HEK293T (cell line): ENCODE results near the gene KRTAP5-1.

Source experiments
- CTCF ChIA-PET: fragments of 350-600 bp; formaldehyde crosslinking; extraction: SDS; loops from one replicate; lab custom pipeline; 2021; ENCODE audit warnings: antibody characterized with exemption, inconsistent platforms; lab: Yijun Ruan, JAX
- POLR2A ChIA-PET: fragments of 350-600 bp; formaldehyde crosslinking; extraction: SDS; loops from one replicate; lab custom pipeline; 2020; ENCODE audit warnings: antibody characterized with exemption, inconsistent platforms; lab: Yijun Ruan, JAX
- DNase-seq: peaks from one replicate; pipeline ENCODE4 v3.0.0; 2012; ENCODE audit warnings: mixed read lengths; ENCODE audit errors: extremely low spot score
- ARNT ChIP-seq: fragments of 450-650 bp; IDR thresholded peaks from 2 replicates; pipeline ENCODE4 v1.6.1; 2017; ENCODE audit warnings: mild to moderate bottlenecking
- BHLHE40 ChIP-seq: fragments of 450-650 bp; IDR thresholded peaks from 2 replicates; pipeline ENCODE4 v1.6.1; 2016; ENCODE audit warnings: mild to moderate bottlenecking, moderate library complexity, borderline replicate concordance
- CTBP1 ChIP-seq: fragments of 450-650 bp; IDR thresholded peaks from 2 replicates; pipeline ENCODE4 v1.6.1; 2016; ENCODE audit warnings: borderline replicate concordance
- ELF4 ChIP-seq: fragments of 450-650 bp; IDR thresholded peaks from 2 replicates; pipeline ENCODE4 v1.6.1; 2017; ENCODE audit warnings: antibody characterized with exemption
- FOXA1 ChIP-seq: fragments of 450-650 bp; IDR thresholded peaks from 2 replicates; pipeline ENCODE4 v1.6.1; 2016; ENCODE audit warnings: mild to moderate bottlenecking
- FOXK2 ChIP-seq: fragments of 450-650 bp; IDR thresholded peaks from 2 replicates; pipeline ENCODE4 v1.6.1; 2016; ENCODE audit warnings: mild to moderate bottlenecking
- FOXM1 ChIP-seq: fragments of 450-650 bp; IDR thresholded peaks from 2 replicates; pipeline ENCODE4 v1.6.1; 2017; ENCODE audit warnings: mild to moderate bottlenecking, borderline replicate concordance
- HDGF ChIP-seq: fragments of 450-650 bp; IDR thresholded peaks from 2 replicates; pipeline ENCODE4 v1.6.1; 2017; ENCODE audit warnings: antibody characterized with exemption, borderline replicate concordance
- L3MBTL2 ChIP-seq: fragments of 450-650 bp; conservative IDR thresholded peaks from 2 replicates; pipeline ENCODE4 v1.6.1; 2016; ENCODE audit warnings: mild to moderate bottlenecking
- LEF1 ChIP-seq: fragments of 450-650 bp; IDR thresholded peaks from 2 replicates; pipeline ENCODE4 v1.6.1; 2017; ENCODE audit warnings: mild to moderate bottlenecking, borderline replicate concordance
- NFRKB ChIP-seq: fragments of 450-650 bp; IDR thresholded peaks from 2 replicates; pipeline ENCODE4 v1.6.1; 2016; ENCODE audit warnings: mild to moderate bottlenecking, moderate library complexity
- SP1 ChIP-seq: fragments of 450-650 bp; IDR thresholded peaks from 2 replicates; pipeline ENCODE4 v1.6.1; 2017
- SUZ12 ChIP-seq: fragments of 450-650 bp; IDR thresholded peaks from 2 replicates; pipeline ENCODE4 v1.6.1; 2016; ENCODE audit warnings: mild to moderate bottlenecking
- TARDBP ChIP-seq: fragments of 450-650 bp; IDR thresholded peaks from 2 replicates; pipeline ENCODE4 v1.6.1; 2016
- ZNF384 ChIP-seq: fragments of 450-650 bp; IDR thresholded peaks from 2 replicates; pipeline ENCODE4 v1.6.1; 2016
- TF ChIP-seq, protein P1 (sequence below): fragments of 450-650 bp; IDR thresholded peaks from 2 replicates; pipeline ENCODE4 v1.6.1; 2016

KRTAP5-1 gene

GRCh38 chr11:1559111-1559951 lies 25.8 kb downstream of the KRTAP5-1 start:
- no peak for DNase-seq
- CTCF ChIA-PET, result interaction anchor here (1.0 kb wide), 1 partner anchor 12 kb away, joined by 3 read pairs; no protein-coding TSS in a partner anchor
- TF ChIP-seq FOXA1 (no peak), LEF1 (no peak)
- POLR2A ChIA-PET, result no interaction called here

- ChIA-PET CTCF (no interaction called here), POLR2A (no interaction called here)
- TF ChIP-seq FOXA1 (no peak), SUZ12 (no peak), FOXK2 (no peak), HDGF (no peak), TARDBP (no peak), ZNF384 (no peak), BHLHE40 (no peak), LEF1 (no peak), L3MBTL2 (no peak), SP1 (no peak), CTBP1 (no peak), FOXM1 (no peak), ARNT (no peak), NFRKB (no peak), ELF4 (no peak)
- TF ChIP-seq, protein P1, sequence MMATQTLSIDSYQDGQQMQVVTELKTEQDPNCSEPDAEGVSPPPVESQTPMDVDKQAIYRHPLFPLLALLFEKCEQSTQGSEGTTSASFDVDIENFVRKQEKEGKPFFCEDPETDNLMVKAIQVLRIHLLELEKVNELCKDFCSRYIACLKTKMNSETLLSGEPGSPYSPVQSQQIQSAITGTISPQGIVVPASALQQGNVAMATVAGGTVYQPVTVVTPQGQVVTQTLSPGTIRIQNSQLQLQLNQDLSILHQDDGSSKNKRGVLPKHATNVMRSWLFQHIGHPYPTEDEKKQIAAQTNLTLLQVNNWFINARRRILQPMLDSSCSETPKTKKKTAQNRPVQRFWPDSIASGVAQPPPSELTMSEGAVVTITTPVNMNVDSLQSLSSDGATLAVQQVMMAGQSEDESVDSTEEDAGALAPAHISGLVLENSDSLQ, result no peak
- DNase-seq, result no peak
These were observed 26.3 kb downstream of the KRTAP5-1 start for GRCh38 chr11:1558775-1559110.

GRCh38 chr11:1557904-1558774 lies 26.9 kb downstream of the KRTAP5-1 start:
- no peak for DNase-seq
- CTCF ChIA-PET, result no interaction called here
- TF ChIP-seq BHLHE40, result no peak
- no peak for TF ChIP-seq ELF4
- no peak for TF ChIP-seq FOXK2
- TF ChIP-seq ARNT, result no peak
- TF ChIP-seq FOXM1, result no peak
- no peak for TF ChIP-seq FOXA1
- no peak for TF ChIP-seq CTBP1
- no peak for TF ChIP-seq L3MBTL2
- no peak for TF ChIP-seq SP1
- no peak for TF ChIP-seq SUZ12
- POLR2A ChIA-PET, result no interaction called here

GRCh38 chr11:1557051-1557884 lies 27.8 kb downstream of the KRTAP5-1 start:
- POLR2A ChIA-PET, result no interaction called here
- no peak for DNase-seq
- TF ChIP-seq ELF4 (no peak), ARNT (no peak), TARDBP (no peak), ZNF384 (no peak), FOXA1 (no peak), L3MBTL2 (no peak), NFRKB (no peak), BHLHE40 (no peak), HDGF (no peak), FOXM1 (no peak), LEF1 (no peak), SP1 (no peak), CTBP1 (no peak), FOXK2 (no peak), SUZ12 (no peak)
- TF ChIP-seq, protein P1, result no peak
- CTCF ChIA-PET, result no interaction called here

- DNase-seq, result no peak
- TF ChIP-seq HDGF (no peak), NFRKB (no peak), CTBP1 (no peak), ZNF384 (no peak), ELF4 (no peak), ARNT (no peak), FOXM1 (no peak), LEF1 (no peak), L3MBTL2 (no peak), SUZ12 (no peak), SP1 (no peak)
- TF ChIP-seq, protein P1, result no peak
- CTCF ChIA-PET, result interaction anchor here (1.3 kb wide), 1 partner anchor 10 kb away, joined by 4 read pairs; no protein-coding TSS in a partner anchor
- POLR2A ChIA-PET, result no interaction called here
These were observed 28.7 kb downstream of the KRTAP5-1 start for GRCh38 chr11:1556278-1556902.
